MV-4-11 (cell line): ENCODE data around the gene GLT8D1.

Experiments
- DNase-seq: peaks from one replicate; lab custom pipeline; 2025; lab: John Stamatoyannopoulos, UW

Gene GLT8D1

DNA sequence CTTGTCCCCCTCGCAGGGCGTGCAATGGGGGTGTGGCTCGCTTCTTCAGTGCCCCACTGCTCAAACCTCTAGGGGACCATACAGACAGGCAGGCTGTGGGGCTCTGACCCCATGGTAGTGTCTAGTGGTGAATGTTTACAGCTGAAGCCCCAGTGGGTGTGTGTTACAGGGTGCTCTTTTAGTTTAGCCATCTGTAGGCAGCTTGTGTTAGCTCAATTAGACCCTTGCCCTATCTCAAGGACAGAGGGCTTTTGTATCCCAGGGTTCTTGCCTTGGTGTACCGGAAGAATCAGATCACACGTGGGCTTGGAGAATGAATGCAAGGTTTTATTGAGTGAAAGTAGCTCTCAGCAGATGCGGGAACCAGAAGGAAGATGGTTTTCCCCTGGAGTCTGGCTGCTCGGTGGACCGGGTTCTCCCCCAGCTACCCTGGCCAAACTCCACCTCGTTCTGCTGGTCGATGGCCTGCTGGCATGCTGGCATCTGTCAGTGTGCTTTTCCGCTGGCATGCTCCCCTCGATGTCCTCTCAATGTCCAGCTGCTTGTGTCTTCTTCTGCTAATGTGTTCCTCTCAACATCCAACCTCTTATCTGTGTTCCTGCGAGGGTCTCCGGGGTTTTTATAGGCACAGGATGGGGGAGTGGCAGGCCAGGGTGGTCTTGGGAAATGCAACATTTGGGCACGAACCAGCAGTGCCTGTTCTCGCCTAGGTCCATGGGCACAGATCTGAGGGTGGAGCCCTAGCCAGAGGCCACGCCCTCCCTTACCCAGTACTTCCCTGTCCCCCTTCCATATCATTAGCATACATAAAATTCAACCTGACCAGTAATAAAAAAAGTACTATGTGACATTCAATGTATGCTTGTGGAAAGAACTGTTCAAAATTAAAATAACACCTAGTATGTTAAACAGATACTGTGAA, 7.0 kb upstream of the GLT8D1 start:
- no peak for DNase-seq

- DNase-seq = peak; percentile 11
These were observed 4.9 kb upstream of the GLT8D1 start for GRCh38 chr3:52710512-52710911.

DNA sequence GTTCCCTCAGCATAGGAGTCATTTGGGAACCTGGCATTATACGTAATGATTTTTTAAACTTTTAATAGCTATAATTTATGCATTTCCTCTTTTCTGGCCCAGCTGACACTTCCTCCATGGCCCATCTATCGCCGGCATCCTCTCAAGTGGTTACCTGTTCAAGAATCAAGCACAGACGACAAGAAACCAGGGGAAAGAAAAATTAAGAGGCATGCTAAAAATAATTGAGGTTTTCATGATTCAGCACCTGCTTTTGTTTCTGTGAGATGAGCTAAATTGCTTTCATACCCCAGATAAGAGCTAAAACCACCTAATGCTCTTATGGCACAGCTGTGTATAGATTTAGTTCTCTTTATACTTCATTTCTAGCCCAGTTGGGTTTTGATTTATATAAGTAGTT, 2.0 kb upstream of the GLT8D1 start:
- DNase-seq = peak; percentile 10

DNA sequence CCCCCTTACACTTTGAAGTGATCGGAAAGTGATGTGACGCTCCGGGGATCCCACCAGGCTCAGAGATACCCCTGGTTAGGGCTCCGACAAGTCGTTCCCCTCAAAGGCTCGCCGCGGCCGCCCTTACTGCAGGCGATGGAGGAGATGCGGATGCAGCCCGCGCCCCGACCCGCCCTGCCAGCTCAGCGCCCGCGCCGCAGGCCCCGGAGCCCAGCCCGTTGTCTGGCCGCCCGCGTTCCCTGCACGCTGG, 228 bp downstream of the GLT8D1 start:
- DNase-seq = no peak

DNA sequence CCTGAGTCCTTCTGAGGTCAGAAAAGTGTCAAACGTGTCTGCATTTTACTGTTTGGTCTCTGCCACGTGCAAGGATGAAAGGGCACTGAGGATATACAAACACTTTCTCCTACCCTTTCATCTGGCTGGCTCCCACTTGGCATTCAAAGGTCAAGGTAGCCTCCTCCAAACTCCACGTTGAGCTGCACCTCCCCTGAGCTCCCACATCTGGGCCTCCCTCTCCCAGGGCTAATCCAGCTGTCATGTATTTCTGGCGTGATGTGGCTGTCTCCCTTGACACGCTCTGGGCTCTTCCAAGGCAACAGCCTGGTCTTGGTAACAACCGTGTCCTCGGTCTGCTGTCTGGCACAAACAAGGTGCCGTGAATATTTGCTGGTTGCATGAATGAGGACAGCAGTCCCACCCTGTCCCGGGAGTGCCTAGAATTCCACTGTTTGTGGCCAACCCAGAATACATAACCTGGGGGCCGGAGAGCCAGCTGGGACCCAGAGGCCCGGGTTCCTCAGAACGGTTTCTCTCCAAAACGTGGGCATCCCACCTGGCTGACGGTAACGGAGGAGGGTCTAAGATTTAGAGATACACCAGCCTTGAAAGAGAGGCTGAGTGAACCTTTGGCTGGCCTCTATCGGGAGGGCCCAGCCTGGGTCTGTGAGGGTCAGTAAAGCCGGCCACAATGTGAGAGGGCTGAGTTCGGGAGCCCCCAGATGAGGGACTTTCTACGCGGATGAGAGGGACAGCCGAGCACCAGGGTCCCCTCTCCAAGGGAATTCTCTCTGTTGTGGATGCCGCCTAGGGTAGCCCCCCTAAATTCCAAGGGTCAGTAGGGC, 767 bp downstream of the GLT8D1 start:
- peak; percentile 42 for DNase-seq

DNA sequence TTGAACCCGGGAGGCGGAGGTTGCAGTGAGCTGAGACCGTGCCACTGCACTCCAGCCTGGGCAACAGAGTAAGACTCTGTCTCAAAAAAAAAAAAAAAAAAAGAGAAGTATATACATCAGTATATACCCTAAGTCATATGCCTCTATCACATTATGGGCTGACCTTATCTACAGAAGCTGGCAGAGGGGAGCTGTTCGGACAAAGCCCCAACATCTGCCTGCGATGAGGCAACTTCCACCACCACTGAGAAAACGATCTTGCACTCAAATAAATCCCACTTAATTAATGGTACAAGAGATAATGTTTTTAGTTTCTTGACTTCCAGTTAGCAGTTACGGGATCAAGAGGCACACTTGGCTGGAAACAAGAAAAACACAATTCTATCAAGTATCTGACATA, 2.2 kb downstream of the GLT8D1 start:
- DNase-seq = peak; percentile 41

- no peak for DNase-seq
These were observed 8.0 kb downstream of the GLT8D1 start for GRCh38 chr3:52697632-52697965.

GRCh38 chr3:52696830-52697631, 8.6 kb downstream of the GLT8D1 start:
- peak; percentile 62 for DNase-seq

GRCh38 chr3:52695798-52696671, 9.6 kb downstream of the GLT8D1 start:
- DNase-seq = no peak

DNA sequence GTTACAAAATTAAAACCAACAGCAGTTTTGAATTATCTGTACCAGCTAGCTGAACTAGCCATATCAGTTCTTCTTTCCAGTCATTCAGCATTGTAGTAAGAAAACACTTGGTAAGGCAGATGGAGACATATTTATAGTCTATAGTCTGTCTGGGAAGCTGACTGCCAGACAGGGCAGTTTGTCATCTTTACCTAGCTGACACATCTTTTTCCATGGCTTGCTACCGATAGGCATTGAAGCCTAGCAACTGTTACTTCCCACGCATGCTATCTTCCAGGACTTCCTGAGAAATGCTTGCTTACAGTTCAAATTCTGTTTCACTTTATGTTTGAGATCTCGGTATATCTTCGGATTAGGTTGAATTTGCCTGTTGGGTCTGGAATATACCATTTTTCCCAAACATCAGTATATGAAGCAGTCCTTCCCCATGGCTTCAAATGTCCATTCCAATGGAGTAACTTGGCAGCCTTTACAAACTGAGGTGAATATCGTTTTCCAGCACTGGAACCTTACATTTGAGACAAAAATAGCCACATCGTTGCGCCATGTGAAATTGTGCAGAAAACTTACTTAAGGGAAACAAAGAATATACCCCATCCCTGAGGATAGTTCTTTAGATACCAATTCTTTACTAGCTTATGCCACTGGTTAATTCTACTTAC, 10.9 kb downstream of the GLT8D1 start:
- DNase-seq = no peak

DNA sequence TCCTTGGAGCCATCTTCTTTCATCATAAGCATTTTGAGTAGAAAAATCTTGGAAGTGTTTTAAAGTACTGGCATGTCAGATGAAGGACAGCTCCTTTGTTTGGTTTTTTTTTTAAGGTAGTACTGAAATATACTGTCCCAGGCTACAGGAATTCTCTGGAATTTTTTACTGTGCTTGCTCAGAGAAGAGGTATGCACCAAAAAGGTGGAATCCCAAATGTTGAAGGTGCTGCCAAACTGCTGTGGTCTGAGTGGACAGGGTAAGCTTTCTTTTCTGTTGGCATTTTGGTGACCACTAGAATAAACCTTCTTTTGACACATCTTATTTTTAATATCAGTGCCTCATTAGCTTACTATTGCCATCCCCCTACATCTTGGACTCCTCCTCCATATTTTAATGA, 12.5 kb downstream of the GLT8D1 start:
- no peak for DNase-seq

GRCh38 chr3:52690560-52690959, 15.0 kb downstream of the GLT8D1 start:
- DNase-seq = no peak

- DNase-seq = no peak
These were observed 16.4 kb downstream of the GLT8D1 start for GRCh38 chr3:52689151-52689550.

DNA sequence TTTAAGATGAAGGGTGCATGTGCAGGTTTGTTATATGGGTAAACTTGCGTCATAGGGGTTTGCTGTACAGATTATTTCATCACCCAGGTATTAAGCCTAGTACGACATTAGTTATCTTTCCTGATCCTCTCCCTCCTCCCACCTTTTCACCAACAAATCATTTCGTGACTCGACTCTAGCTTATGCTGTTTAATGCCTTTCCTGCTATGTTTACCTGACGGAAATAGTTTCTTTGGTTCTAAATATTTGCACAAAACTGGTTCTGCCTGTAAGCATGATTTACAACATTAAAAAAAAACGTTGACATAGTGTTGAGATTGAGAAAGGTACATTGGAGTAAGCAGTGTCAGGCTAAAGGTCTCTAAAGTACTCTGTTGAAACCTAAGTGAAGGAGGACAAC, 17.3 kb downstream of the GLT8D1 start:
- no peak for DNase-seq

- peak; percentile 91 for DNase-seq
These were observed 19.6 kb downstream of the GLT8D1 start, which contains the start of the genes GNL3 and PBRM1 for GRCh38 chr3:52685709-52686691. TSS of gene GNL3 (plus strand) at chr3:52686032. CDS start at chr3:52686093, 61 bp downstream. TSS of gene PBRM1 (minus strand) at chr3:52685913.

DNA sequence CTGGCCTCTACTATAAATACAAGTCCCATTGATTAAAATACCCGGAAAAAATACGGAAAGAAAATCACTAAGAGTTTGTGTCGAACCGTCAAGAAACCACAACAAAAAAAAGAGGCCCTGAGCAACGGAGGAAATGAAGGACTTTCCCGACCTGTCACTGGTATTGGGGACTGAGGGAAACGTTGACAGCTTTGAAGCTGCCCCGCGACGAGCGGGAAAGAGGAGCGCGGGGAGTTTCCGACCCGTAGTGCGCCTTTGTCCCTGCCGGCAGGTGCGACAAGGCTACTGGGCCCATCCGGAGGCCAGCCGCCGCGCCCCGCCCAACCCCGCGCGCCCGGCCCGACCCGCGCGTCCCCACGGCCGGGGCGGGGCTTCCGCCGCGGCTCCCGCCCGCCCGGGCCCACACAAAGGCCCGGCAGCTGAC, 20.3 kb downstream of the GLT8D1 start:
- DNase-seq = peak; percentile 62

GRCh38 chr3:52684184-52684583, 21.4 kb downstream of the GLT8D1 start:
- DNase-seq = no peak

GRCh38 chr3:52683611-52684010, 22.0 kb downstream of the GLT8D1 start:
- no peak for DNase-seq

- DNase-seq = peak; percentile 60
These were observed 23.6 kb downstream of the GLT8D1 start for GRCh38 chr3:52682016-52682415.

- peak; percentile 30 for DNase-seq
These were observed 24.0 kb downstream of the GLT8D1 start for GRCh38 chr3:52681596-52681995.
